Measurements from ENCODE around the gene NOX3. TPM values are rescaled to one million over a fixed set of nuclear protein-coding genes. Genes with fewer than 3 reads are reported as not detected.

Gene NOX3
- total and polyA plus RNA-seq, 2 of the 8 experiments (the other 6 are each of a cell fraction or from before 2014, with no cell fraction given) = not detected

DNA sequence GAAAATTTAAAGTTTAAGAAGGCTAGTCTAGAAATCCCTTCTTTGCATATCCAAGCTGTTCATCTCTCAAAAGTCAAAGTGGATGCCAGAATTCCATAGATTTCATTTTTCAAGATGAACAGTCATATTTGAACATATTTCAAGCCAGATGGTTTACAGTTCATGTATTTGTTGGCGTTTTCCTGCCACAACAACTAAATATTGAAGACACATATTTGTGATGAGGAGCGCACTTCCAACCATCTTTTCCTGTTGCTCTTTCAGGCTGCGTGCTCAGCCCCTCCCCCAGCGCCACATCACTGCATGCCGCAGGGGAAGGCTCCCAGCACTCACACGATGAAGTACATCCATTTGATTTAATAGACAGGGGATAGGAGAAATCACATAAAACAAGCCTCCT lies 5.9 kb upstream of the NOX3 start (continued):
- TF ChIP-seq, protein P1, sequence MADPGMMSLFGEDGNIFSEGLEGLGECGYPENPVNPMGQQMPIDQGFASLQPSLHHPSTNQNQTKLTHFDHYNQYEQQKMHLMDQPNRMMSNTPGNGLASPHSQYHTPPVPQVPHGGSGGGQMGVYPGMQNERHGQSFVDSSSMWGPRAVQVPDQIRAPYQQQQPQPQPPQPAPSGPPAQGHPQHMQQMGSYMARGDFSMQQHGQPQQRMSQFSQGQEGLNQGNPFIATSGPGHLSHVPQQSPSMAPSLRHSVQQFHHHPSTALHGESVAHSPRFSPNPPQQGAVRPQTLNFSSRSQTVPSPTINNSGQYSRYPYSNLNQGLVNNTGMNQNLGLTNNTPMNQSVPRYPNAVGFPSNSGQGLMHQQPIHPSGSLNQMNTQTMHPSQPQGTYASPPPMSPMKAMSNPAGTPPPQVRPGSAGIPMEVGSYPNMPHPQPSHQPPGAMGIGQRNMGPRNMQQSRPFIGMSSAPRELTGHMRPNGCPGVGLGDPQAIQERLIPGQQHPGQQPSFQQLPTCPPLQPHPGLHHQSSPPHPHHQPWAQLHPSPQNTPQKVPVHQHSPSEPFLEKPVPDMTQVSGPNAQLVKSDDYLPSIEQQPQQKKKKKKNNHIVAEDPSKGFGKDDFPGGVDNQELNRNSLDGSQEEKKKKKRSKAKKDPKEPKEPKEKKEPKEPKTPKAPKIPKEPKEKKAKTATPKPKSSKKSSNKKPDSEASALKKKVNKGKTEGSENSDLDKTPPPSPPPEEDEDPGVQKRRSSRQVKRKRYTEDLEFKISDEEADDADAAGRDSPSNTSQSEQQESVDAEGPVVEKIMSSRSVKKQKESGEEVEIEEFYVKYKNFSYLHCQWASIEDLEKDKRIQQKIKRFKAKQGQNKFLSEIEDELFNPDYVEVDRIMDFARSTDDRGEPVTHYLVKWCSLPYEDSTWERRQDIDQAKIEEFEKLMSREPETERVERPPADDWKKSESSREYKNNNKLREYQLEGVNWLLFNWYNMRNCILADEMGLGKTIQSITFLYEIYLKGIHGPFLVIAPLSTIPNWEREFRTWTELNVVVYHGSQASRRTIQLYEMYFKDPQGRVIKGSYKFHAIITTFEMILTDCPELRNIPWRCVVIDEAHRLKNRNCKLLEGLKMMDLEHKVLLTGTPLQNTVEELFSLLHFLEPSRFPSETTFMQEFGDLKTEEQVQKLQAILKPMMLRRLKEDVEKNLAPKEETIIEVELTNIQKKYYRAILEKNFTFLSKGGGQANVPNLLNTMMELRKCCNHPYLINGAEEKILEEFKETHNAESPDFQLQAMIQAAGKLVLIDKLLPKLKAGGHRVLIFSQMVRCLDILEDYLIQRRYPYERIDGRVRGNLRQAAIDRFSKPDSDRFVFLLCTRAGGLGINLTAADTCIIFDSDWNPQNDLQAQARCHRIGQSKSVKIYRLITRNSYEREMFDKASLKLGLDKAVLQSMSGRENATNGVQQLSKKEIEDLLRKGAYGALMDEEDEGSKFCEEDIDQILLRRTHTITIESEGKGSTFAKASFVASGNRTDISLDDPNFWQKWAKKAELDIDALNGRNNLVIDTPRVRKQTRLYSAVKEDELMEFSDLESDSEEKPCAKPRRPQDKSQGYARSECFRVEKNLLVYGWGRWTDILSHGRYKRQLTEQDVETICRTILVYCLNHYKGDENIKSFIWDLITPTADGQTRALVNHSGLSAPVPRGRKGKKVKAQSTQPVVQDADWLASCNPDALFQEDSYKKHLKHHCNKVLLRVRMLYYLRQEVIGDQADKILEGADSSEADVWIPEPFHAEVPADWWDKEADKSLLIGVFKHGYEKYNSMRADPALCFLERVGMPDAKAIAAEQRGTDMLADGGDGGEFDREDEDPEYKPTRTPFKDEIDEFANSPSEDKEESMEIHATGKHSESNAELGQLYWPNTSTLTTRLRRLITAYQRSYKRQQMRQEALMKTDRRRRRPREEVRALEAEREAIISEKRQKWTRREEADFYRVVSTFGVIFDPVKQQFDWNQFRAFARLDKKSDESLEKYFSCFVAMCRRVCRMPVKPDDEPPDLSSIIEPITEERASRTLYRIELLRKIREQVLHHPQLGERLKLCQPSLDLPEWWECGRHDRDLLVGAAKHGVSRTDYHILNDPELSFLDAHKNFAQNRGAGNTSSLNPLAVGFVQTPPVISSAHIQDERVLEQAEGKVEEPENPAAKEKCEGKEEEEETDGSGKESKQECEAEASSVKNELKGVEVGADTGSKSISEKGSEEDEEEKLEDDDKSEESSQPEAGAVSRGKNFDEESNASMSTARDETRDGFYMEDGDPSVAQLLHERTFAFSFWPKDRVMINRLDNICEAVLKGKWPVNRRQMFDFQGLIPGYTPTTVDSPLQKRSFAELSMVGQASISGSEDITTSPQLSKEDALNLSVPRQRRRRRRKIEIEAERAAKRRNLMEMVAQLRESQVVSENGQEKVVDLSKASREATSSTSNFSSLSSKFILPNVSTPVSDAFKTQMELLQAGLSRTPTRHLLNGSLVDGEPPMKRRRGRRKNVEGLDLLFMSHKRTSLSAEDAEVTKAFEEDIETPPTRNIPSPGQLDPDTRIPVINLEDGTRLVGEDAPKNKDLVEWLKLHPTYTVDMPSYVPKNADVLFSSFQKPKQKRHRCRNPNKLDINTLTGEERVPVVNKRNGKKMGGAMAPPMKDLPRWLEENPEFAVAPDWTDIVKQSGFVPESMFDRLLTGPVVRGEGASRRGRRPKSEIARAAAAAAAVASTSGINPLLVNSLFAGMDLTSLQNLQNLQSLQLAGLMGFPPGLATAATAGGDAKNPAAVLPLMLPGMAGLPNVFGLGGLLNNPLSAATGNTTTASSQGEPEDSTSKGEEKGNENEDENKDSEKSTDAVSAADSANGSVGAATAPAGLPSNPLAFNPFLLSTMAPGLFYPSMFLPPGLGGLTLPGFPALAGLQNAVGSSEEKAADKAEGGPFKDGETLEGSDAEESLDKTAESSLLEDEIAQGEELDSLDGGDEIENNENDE (IDR thresholded peaks at IDR 0.05; ENCODE audit: insufficient replicate concordance, low read length) = no peak
- TF ChIP-seq YY1 (IDR thresholded peaks at IDR 0.05; ENCODE audit: low read depth, low read length) = no peak
- no peak for TF ChIP-seq TBP (IDR thresholded peaks at IDR 0.05; ENCODE audit: low read depth, low read length)
- no peak for TF ChIP-seq TAF7 (optimal IDR thresholded peaks at IDR 0.05; ENCODE audit: borderline replicate concordance, low read depth, low read length)
- no peak for TF ChIP-seq CREB1 (IDR thresholded peaks at IDR 0.05)
